HG03064 (cell line): Measurements from ENCODE around the gene BCL2L12.
A peak's percentile ranks its signal among the peaks of the same experiment; 100 is the strongest.

Source experiments
- ATAC-seq: cut with Tn5 transposase; IDR thresholded peaks from one replicate; pipeline ENCODE4 v1.9.1; 2021; ENCODE audit warnings: low read depth; ENCODE audit not compliant: unreplicated experiment

BCL2L12 gene

GRCh38 chr19:49641688-49642491, 23.8 kb upstream of the BCL2L12 start, which contains the start of gene SCAF1:
TSS of gene SCAF1 (plus strand) at chr19:49642209. CDS start at chr19:49645027, 2,818 bp downstream.
- ATAC-seq, result peak; percentile 53

- ATAC-seq, result no peak
Measured at GRCh38 chr19:49642492-49643035, 23.2 kb upstream of the BCL2L12 start.

- ATAC-seq, result no peak
Measured at GRCh38 chr19:49643466-49643865, 22.3 kb upstream of the BCL2L12 start.

GRCh38 chr19:49645592-49645991, 20.1 kb upstream of the BCL2L12 start:
- ATAC-seq, result no peak

GRCh38 chr19:49645995-49646394, 19.7 kb upstream of the BCL2L12 start:
- no peak for ATAC-seq

- ATAC-seq, result no peak
Measured at GRCh38 chr19:49646586-49646985, 19.1 kb upstream of the BCL2L12 start.

- no peak for ATAC-seq
Measured at GRCh38 chr19:49651029-49651819, 14.5 kb upstream of the BCL2L12 start.

GRCh38 chr19:49651820-49652550, 13.7 kb upstream of the BCL2L12 start:
- ATAC-seq, result no peak

GRCh38 chr19:49652551-49653465, 12.9 kb upstream of the BCL2L12 start:
- ATAC-seq, result no peak

- no peak for ATAC-seq
Measured at GRCh38 chr19:49653466-49653806, 12.3 kb upstream of the BCL2L12 start.

GRCh38 chr19:49654581-49654980, 11.2 kb upstream of the BCL2L12 start:
- ATAC-seq, result no peak

- no peak for ATAC-seq
Measured at GRCh38 chr19:49655570-49656455, 9.9 kb upstream of the BCL2L12 start.

- no peak for ATAC-seq
Measured at GRCh38 chr19:49656456-49657109, 9.2 kb upstream of the BCL2L12 start.

- no peak for ATAC-seq
Measured at GRCh38 chr19:49657493-49658138, 8.1 kb upstream of the BCL2L12 start.

- no peak for ATAC-seq
Measured at GRCh38 chr19:49658139-49658517, 7.6 kb upstream of the BCL2L12 start.

GRCh38 chr19:49658566-49659442, 6.9 kb upstream of the BCL2L12 start:
- ATAC-seq, result no peak
